ENCODE results near the gene NDFIP2. TPM values are rescaled to one million over a fixed set of nuclear protein-coding genes. Genes with fewer than 3 reads are reported as not detected.
A peak's percentile ranks its signal among the peaks of the same experiment; 100 is the strongest.

NDFIP2 gene
- total RNA-seq, 1 experiment from 2014 or later: 49.6 TPM

DNA sequence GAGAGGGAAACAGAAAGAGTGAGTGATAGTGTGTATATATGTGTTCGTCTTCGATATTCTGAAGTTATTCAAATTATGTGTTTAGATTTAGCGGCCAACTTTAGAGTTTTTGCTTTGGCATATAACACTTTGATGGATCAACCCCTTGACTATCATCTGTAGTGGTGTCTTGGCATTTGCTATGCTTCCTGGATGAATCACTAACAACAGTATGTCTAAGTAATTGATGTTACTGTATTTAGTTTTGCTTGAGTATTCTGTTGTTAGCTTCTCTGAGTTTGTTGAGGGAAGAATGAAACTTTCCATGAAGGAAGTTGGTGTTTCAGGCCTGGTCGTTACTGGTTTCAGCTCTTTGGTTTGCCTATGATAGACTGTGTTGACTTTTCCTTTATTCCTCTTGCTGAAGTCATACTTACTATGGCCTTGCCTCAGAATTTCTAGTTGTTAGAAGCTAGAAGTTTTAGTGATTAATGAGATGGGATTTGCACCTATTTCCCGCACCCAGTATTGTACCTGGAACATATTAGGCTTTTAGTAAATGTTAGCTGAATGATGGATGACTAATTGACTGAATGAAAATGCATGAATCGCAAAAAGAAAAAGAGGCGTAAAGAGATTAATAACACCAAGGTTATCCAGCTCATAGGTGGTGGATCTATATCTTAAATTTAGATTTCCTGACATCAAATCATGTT, 20.7 kb downstream of the NDFIP2 start:
- no peaks in the 10 kb centered on the region for H3K9me3 ChIP-seq (ENCODE audit: control insufficient read depth in 1 of 2, insufficient read depth in 1 of 2, low read depth in 1 of 2, low read length in 2 of 2)
- no peak overlapping the region for H3K9ac ChIP-seq (ENCODE audit: low read length)
- H3K79me2 ChIP-seq (ENCODE audit: insufficient read depth, low read length): peaks cover 92% of the 10 kb centered on the region
- BruUV-seq (replicated peaks): no TSS peak
- intact Hi-C loops (cut with micrococcal nuclease): no loop called here
- ChIA-PET POLR2A (interaction anchor here (1.2 kb wide), 1 partner anchor 21 kb away, joined by 3 read pairs; the partner anchor contains the start of gene NDFIP2), RAD21 (ENCODE audit: low non-redundant PET in 1 of 2, low total read pairs in 2 of 2, uncharacterized antibody in 2 of 2, unreplicated experiment in 2 of 2) (no interaction called here), CTCF (interaction anchor here (1.2 kb wide), 1 partner anchor 77 kb away, joined by 3 read pairs; no protein-coding TSS in a partner anchor)
- H3K4me3 ChIP-seq (replicated peaks in 1 of 2; ENCODE audit: low read depth in 1 of 2, low read length in 2 of 2): no peak overlapping the region
- no peak overlapping the region for H3K27ac ChIP-seq (ENCODE audit: low read depth, low read length)
- no peaks in the 10 kb centered on the region for H3K27me3 ChIP-seq (ENCODE audit: insufficient read depth, low read length)
- ATAC-seq: no peak
- no peak for DNase-seq (ENCODE audit: low read depth, low spot score)
- no peaks in the 10 kb centered on the region for H3K4me1 ChIP-seq (ENCODE audit: control insufficient read depth in 1 of 2, insufficient read depth in 2 of 2, low read length in 2 of 2)
- H3K4me2 ChIP-seq (ENCODE audit: low read length): no peak overlapping the region
- H3K9me2 ChIP-seq (ENCODE audit: insufficient read depth): no peaks in the 10 kb centered on the region
- H2AFZ ChIP-seq (ENCODE audit: low read depth, low read length, poor library complexity, severe bottlenecking): no peak overlapping the region
- H3K36me3 ChIP-seq (ENCODE audit: control insufficient read depth in 1 of 2, insufficient read depth in 2 of 2, low read length in 2 of 2): no peaks in the 10 kb centered on the region
- TF ChIP-seq SP1 (IDR thresholded peaks at IDR 0.05; ENCODE audit: low read depth): no peak
- TF ChIP-seq SIN3A (IDR thresholded peaks at IDR 0.05; ENCODE audit: low read depth): no peak
- no peak for TF ChIP-seq EZH2 (IDR thresholded peaks at IDR 0.05)
- no peak for TF ChIP-seq YY1 (IDR thresholded peaks at IDR 0.05; ENCODE audit: extremely low read depth, insufficient replicate concordance, low read depth, low read length)
- TF ChIP-seq, protein P1, sequence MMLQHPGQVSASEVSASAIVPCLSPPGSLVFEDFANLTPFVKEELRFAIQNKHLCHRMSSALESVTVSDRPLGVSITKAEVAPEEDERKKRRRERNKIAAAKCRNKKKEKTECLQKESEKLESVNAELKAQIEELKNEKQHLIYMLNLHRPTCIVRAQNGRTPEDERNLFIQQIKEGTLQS (IDR thresholded peaks at IDR 0.05): no peak
- no peaks in the 10 kb centered on the region for H4K20me1 ChIP-seq (ENCODE audit: insufficient read depth)

DNA sequence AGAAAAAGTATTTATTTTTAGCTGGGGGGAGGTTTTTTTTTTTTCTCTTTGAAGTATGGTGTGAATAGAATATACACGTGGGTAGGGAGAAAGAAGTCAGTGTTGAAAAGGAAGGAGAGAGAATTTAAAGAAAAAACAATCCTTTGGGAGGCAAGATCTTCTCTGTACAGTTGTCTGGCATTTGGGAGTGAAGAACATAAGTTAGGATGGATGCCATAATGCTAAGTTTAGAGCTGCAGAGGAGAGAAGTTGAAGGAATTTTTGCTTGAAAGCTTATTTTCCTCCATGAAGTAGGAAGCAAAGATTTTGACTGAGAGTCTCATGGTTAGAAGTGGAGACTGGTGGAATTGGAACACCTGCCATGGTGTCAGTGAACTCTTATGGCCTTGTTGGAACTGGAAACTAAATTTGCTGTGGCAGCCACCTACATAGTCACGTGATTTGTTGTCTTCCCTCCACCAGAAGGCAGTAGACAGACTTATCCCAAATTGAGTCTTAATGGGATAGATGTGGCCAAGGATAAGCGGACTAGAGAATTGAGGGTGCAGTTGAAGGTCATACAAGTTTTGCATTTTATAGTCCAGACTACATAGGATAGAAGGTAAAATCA, 22.0 kb downstream of the NDFIP2 start:
- no peak overlapping the region for H2AFZ ChIP-seq (ENCODE audit: low read depth, low read length, poor library complexity, severe bottlenecking)
- no peak overlapping the region for H3K4me3 ChIP-seq (replicated peaks in 1 of 2; ENCODE audit: low read depth in 1 of 2, low read length in 2 of 2)
- ChIA-PET POLR2A (no interaction called here), RAD21 (ENCODE audit: low non-redundant PET in 1 of 2, low total read pairs in 2 of 2, uncharacterized antibody in 2 of 2, unreplicated experiment in 2 of 2) (no interaction called here), CTCF (no interaction called here)
- H3K9ac ChIP-seq (ENCODE audit: low read length): no peak overlapping the region
- no peaks in the 10 kb centered on the region for H3K36me3 ChIP-seq (ENCODE audit: control insufficient read depth in 1 of 2, insufficient read depth in 2 of 2, low read length in 2 of 2)
- no peaks in the 10 kb centered on the region for H3K4me1 ChIP-seq (ENCODE audit: control insufficient read depth in 1 of 2, insufficient read depth in 2 of 2, low read length in 2 of 2)
- no peaks in the 10 kb centered on the region for H4K20me1 ChIP-seq (ENCODE audit: insufficient read depth)
- intact Hi-C loops (cut with micrococcal nuclease): no loop called here
- peaks cover 82% of the 10 kb centered on the region for H3K79me2 ChIP-seq (ENCODE audit: insufficient read depth, low read length)
- BruUV-seq (replicated peaks): no TSS peak
- H3K9me2 ChIP-seq (ENCODE audit: insufficient read depth): no peaks in the 10 kb centered on the region
- H3K27me3 ChIP-seq (ENCODE audit: insufficient read depth, low read length): no peaks in the 10 kb centered on the region
- no peaks in the 10 kb centered on the region for H3K9me3 ChIP-seq (ENCODE audit: control insufficient read depth in 1 of 2, insufficient read depth in 1 of 2, low read depth in 1 of 2, low read length in 2 of 2)
- TF ChIP-seq CTCF (IDR thresholded peaks at IDR 0.05 in 2 of 3, conservative IDR thresholded peaks at IDR 0.05 in 1 of 3; ENCODE audit: borderline replicate concordance in 1 of 3, insufficient read depth in 1 of 3, low read depth in 2 of 3, low read length in 2 of 3) (0 out of 6 replicates have a peak, but pooled peaks of 1 of the 3 experiments have one; percentile 14), JUND (IDR thresholded peaks at IDR 0.05) (no peak)
- DNase-seq (ENCODE audit: low read depth, low spot score) (no peak), ATAC-seq (no peak; the same call in 1 of the 2 replicates)
- no peak overlapping the region for H3K27ac ChIP-seq (ENCODE audit: low read depth, low read length)
- H3K4me2 ChIP-seq (ENCODE audit: low read length): no peak overlapping the region

Measured in HCT116 (cell line).